ENCODE measurements around the gene ZNF423. TPM values are rescaled to one million over a fixed set of nuclear protein-coding genes. Genes with fewer than 3 reads are reported as not detected.

Gene ZNF423
- polyA plus RNA-seq, 1 donor from 2014 or later: 4.5 TPM

DNA sequence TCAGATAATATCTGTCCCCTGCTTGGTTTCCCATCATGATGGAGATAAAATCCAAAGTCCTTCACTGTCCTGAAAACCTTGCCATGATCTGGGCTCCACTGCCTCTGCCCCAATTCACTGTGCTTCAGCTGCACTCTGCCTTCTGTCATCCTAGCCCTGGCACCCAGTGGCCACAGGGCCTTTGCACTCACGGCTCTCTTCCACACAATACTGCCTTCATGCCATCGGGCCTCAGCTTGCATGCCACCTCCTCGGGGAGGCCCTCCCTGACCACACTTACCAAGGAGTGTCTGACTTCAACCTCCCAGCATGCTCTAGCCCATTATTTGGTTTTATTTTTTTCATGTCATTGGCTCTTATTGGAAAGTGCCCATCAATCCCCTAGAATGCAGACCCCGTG lies 336.2 kb downstream of the ZNF423 start:
- no peaks in the 10 kb centered on the region for H3K27me3 ChIP-seq (ENCODE audit: insufficient read depth, low read depth, low read length)
- H3K36me3 ChIP-seq (ENCODE audit: insufficient read depth, low read length): no peaks in the 10 kb centered on the region
- no peak for TF ChIP-seq SMC3 (conservative IDR thresholded peaks at IDR 0.05; ENCODE audit: poor library complexity)
- TF ChIP-seq TAF1 (IDR thresholded peaks at IDR 0.05; ENCODE audit: low read depth): no peak
- no peak for TF ChIP-seq POLR2AphosphoS5 (IDR thresholded peaks at IDR 0.05)
- TF ChIP-seq EZH2 (IDR thresholded peaks at IDR 0.05; ENCODE audit: borderline replicate concordance, insufficient read depth, low read length, poor library complexity, severe bottlenecking): no peak
- no peak for TF ChIP-seq CTCF (IDR thresholded peaks at IDR 0.05; ENCODE audit: poor library complexity, severe bottlenecking)
- no peak for TF ChIP-seq RAD21 (conservative IDR thresholded peaks at IDR 0.05)
- TF ChIP-seq EP300 (conservative IDR thresholded peaks at IDR 0.05; ENCODE audit: poor library complexity, severe bottlenecking): no peak
- no peak for TF ChIP-seq MXI1 (conservative IDR thresholded peaks at IDR 0.05; ENCODE audit: poor library complexity, severe bottlenecking)
- TF ChIP-seq REST (IDR thresholded peaks at IDR 0.05; ENCODE audit: borderline replicate concordance): no peak
- no peaks in the 10 kb centered on the region for H3K9me2 ChIP-seq (ENCODE audit: insufficient read depth, low read length)
- no peak overlapping the region for H3K27ac ChIP-seq (ENCODE audit: low read length)
- no peak overlapping the region for H3K4me2 ChIP-seq (ENCODE audit: low read length)
- no peaks in the 10 kb centered on the region for H3K9me3 ChIP-seq (ENCODE audit: low read length)
- no peaks in the 10 kb centered on the region for H3K79me2 ChIP-seq (replicated peaks; ENCODE audit: insufficient read depth, low read length)
- no peaks in the 10 kb centered on the region for H4K20me1 ChIP-seq (ENCODE audit: insufficient read depth)
- no peak overlapping the region for H2AFZ ChIP-seq (ENCODE audit: low read depth, low read length)
- no peaks in the 10 kb centered on the region for H3F3A ChIP-seq (ENCODE audit: insufficient read depth, low read length, poor library complexity, severe bottlenecking)
- no peak overlapping the region for H3K9ac ChIP-seq (ENCODE audit: low read length)
- no peak overlapping the region for H3K4me3 ChIP-seq (ENCODE audit: low read length)

DNA sequence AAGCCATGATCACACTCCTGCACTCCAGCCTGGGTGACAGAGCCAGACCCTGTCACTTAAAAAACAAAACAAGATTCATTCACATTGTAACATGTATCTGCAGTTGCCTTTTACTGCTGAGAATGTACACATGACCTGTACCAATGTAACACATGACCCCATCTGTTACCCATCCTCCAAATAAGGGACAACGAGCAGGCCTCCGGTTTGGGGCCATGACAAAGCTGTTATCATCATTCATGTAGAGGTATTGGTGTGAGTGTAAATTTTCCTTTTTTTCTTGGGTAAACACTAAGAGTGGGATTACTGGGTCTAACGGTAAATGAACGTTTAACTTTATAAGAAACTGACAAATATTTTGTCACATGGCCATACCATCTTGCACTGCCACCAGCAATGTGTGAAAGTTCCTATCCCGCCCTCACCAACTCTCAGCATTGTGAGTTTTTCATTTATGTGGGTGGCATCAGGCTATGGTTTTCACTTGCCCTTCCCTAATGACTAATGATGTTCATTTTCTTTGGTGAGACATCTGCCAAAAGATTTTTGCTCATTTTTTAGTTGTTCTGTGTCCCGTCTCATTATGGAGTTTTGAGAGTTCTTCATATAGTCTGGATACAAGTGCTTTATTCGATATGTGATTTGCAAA lies 336.8 kb downstream of the ZNF423 start:
- TF ChIP-seq SMC3 (conservative IDR thresholded peaks at IDR 0.05; ENCODE audit: poor library complexity) (no peak), EP300 (conservative IDR thresholded peaks at IDR 0.05; ENCODE audit: poor library complexity, severe bottlenecking) (no peak), RAD21 (conservative IDR thresholded peaks at IDR 0.05) (no peak), EZH2 (IDR thresholded peaks at IDR 0.05; ENCODE audit: borderline replicate concordance, insufficient read depth, low read length, poor library complexity, severe bottlenecking) (no peak), CTCF (IDR thresholded peaks at IDR 0.05; ENCODE audit: poor library complexity, severe bottlenecking) (no peak), REST (IDR thresholded peaks at IDR 0.05; ENCODE audit: borderline replicate concordance) (no peak), TAF1 (IDR thresholded peaks at IDR 0.05; ENCODE audit: low read depth) (no peak)
- H3K27ac ChIP-seq (ENCODE audit: low read length): no peak overlapping the region
- H4K20me1 ChIP-seq (ENCODE audit: insufficient read depth): no peaks in the 10 kb centered on the region
- H3F3A ChIP-seq (ENCODE audit: insufficient read depth, low read length, poor library complexity, severe bottlenecking): no peaks in the 10 kb centered on the region
- H3K9ac ChIP-seq (ENCODE audit: low read length): no peak overlapping the region
- H3K9me2 ChIP-seq (ENCODE audit: insufficient read depth, low read length): no peaks in the 10 kb centered on the region
- H3K27me3 ChIP-seq (ENCODE audit: insufficient read depth, low read depth, low read length): no peaks in the 10 kb centered on the region
- no peak overlapping the region for H3K4me3 ChIP-seq (ENCODE audit: low read length)
- H3K36me3 ChIP-seq (ENCODE audit: insufficient read depth, low read length): no peaks in the 10 kb centered on the region
- no peak overlapping the region for H3K4me2 ChIP-seq (ENCODE audit: low read length)
- no peak overlapping the region for H2AFZ ChIP-seq (ENCODE audit: low read depth, low read length)
- no peaks in the 10 kb centered on the region for H3K79me2 ChIP-seq (replicated peaks; ENCODE audit: insufficient read depth, low read length)
- no peaks in the 10 kb centered on the region for H3K9me3 ChIP-seq (ENCODE audit: low read length)
